ENCODE data around the gene NNAT. TPM values are rescaled to one million over a fixed set of nuclear protein-coding genes. Genes with fewer than 3 reads are reported as not detected.

The NNAT gene
- total RNA-seq, 2 experiments from 2014 or later: 0.48 TPM; not detected in 1

DNA sequence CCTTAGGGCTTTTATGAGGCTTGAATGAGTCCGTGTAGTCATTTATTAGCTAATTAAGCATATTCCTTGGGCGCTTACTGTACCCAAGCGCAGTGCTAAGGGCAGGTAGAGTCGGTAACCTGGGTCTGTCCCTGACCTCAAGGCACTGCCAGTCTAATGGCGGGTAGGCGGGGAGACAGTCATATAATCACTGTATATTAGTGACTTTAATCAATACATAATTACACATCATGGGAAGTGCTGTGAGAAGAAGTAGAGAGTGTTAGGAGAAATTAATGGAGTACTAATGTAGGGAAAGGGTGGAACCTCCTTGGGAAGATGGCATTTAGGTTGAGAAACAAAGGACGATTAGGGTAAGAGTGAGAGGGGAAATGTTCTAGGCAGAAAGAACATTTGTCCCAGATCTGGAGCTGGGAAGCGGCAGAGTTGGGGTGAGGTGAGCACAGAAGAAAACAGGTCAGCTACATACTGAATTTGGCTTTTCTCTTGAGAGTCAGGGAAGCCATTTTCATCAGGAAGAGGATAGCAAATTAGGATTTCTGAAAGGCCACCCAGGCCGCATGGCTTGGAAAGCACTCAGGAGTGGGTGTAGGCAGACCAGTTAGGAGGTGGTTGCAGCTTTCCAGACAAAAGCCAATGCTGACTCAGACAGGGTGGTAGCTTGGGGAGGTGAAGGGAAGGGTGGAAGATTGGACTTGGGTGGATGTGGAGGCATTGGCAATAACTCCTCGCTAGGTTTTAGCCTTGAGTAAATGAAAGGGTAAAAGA lies 7.6 kb downstream of the NNAT start:
- H3K4me1 Mint-ChIP-seq (ENCODE audit: low read depth): peaks cover 35% of the 10 kb centered on the region
- no peaks in the 10 kb centered on the region for H3K36me3 Mint-ChIP-seq
- H3K27ac Mint-ChIP-seq: no peak overlapping the region
- H3K27me3 Mint-ChIP-seq: peaks cover 1% of the 10 kb centered on the region
- DNase-seq: peak; percentile 18
- H3K4me3 Mint-ChIP-seq: peak overlapping the region; percentile 86
- ChIA-PET POLR2A (no interaction called here), CTCF (interaction anchor here (0.6 to 1.3 kb wide), 3 partner anchors 260 to 338 kb away, joined by 3 to 4 read pairs (median 4); no protein-coding TSS in a partner anchor)
- no peaks in the 10 kb centered on the region for H3K9me3 Mint-ChIP-seq
- intact Hi-C loops (cut with micrococcal nuclease): loop anchor here (2.0 to 5.0 kb wide), 3 partner anchors 122 to 241 kb away; partner anchors contain the start of gene MANBAL

DNA sequence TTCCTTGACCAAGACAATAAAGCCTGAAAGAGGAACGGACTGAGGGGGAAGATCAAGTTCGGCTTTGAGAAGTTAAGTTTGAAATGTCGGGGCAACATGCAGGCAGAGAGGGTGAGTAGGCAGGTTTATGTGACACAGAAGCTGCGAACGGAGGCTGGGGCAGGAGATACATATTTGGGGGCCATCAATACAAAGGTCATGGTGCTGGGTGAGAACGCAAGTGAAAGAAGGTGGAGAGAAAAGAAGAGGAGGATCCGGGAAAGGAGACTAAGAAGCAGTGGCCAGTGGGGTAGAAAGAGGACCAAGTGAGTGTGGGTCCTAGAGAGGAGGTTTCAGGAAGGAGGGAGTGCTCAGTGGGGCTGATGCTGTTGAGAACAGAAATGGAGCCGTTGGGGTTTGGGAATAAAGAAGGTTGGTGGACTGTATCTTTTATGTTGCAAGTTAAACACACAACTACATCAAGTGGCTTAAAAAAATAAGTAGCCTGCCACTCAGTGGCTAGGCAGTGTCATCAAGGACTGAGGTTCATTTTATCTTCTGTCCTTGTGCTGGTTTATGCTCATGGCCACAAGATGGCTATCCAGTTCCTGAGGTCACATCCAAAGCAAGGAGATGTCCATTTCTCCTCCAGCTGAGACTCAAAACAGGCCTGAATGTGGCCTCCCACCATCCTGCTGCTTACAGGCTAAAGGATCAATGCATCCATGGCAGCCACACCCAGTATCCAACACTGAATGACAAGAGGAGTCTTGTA lies 8.3 kb downstream of the NNAT start:
- ChIA-PET POLR2A (no interaction called here), CTCF (interaction anchor here (1.1 to 1.3 kb wide), 3 partner anchors 260 to 339 kb away, joined by 3 to 4 read pairs (median 4); no protein-coding TSS in a partner anchor)
- intact Hi-C loops (cut with micrococcal nuclease): loop anchor here (2.0 to 5.0 kb wide), 3 partner anchors 123 to 242 kb away; partner anchors contain the start of gene MANBAL
- Mint-ChIP-seq H3K4me3 (no peak overlapping the region), H3K4me1 (ENCODE audit: low read depth) (peaks cover 28% of the 10 kb centered on the region), H3K9me3 (no peaks in the 10 kb centered on the region), H3K27ac (no peak overlapping the region), H3K27me3 (peaks cover 1% of the 10 kb centered on the region), H3K36me3 (no peaks in the 10 kb centered on the region)
- DNase-seq: no peak

- CTCF ChIA-PET: interaction anchor here (1.1 to 5.6 kb wide), 4 partner anchors 261 to 340 kb away, joined by 3 to 70 read pairs (median 4); no protein-coding TSS in a partner anchor
- Mint-ChIP-seq H3K4me3 (no peak overlapping the region), H3K27me3 (peaks cover 1% of the 10 kb centered on the region), H3K27ac (no peak overlapping the region), H3K9me3 (no peaks in the 10 kb centered on the region), H3K4me1 (ENCODE audit: low read depth) (peaks cover 25% of the 10 kb centered on the region), H3K36me3 (no peaks in the 10 kb centered on the region)
- POLR2A ChIA-PET: no interaction called here
- DNase-seq: no peak
- intact Hi-C loops (cut with micrococcal nuclease): loop anchor here (2.0 to 5.0 kb wide), 3 partner anchors 123 to 243 kb away; partner anchors contain the start of gene MANBAL
Measured at GRCh38 chr20:37529968-37530600, 9.0 kb downstream of the NNAT start.

DNA sequence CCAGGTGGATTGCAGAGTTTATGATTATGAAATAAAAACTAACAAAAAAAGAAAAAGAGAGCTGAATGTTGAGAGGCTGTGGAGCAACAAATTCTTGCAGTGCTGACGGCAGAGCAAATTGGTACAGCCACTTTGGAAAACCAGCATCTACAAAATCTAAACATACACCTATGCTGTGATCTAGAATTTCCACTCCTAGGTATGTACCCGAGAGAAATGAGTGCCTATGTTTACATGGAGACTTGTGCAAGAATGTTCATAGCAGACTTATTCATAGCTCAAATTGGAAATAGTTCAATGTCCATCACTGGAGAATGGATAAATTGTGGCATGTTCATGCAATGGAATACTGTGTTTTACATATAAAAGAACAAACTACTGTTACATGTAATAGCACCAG lies 9.6 kb downstream of the NNAT start:
- Mint-ChIP-seq H3K4me1 (ENCODE audit: low read depth) (peaks cover 19% of the 10 kb centered on the region), H3K27ac (no peak overlapping the region), H3K36me3 (no peaks in the 10 kb centered on the region), H3K9me3 (no peaks in the 10 kb centered on the region), H3K4me3 (no peak overlapping the region), H3K27me3 (peaks cover 1% of the 10 kb centered on the region)
- intact Hi-C loops (cut with micrococcal nuclease): no loop called here
- CTCF ChIA-PET: interaction anchor here (1.4 to 5.6 kb wide), 3 partner anchors 263 to 341 kb away, joined by 3 to 70 read pairs (median 12); no protein-coding TSS in a partner anchor
- no peak for DNase-seq
- POLR2A ChIA-PET: no interaction called here

DNA sequence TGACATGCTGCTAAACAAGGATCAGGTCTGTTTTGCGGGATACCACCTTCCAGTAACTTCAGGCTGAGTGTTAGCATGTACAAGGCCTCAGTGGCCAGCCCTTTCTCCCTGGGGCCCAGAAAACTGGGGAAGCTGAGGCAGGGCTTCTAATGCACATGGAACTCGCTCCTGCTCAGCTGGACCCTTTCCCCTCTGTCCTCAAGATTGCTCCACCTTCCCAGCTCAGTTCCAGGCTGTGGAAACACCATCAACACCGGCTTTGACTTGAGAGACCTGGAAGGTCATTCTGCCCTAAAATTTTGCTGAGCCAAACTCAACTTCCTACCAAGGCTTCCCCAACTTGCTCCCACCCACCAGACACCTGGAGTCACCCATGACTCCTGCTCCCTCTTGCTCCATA lies 10.8 kb downstream of the NNAT start:
- Mint-ChIP-seq H3K27ac (no peak overlapping the region), H3K36me3 (no peaks in the 10 kb centered on the region), H3K4me3 (no peak overlapping the region), H3K4me1 (ENCODE audit: low read depth) (peaks cover 11% of the 10 kb centered on the region), H3K9me3 (no peaks in the 10 kb centered on the region), H3K27me3 (peaks cover 1% of the 10 kb centered on the region)
- ChIA-PET POLR2A (no interaction called here), CTCF (interaction anchor here (2.0 to 5.6 kb wide), 2 partner anchors 264 to 336 kb away, joined by 12 to 70 read pairs; no protein-coding TSS in a partner anchor)
- DNase-seq: no peak
- intact Hi-C loops (cut with micrococcal nuclease): no loop called here

GRCh38 chr20:37533154-37533715 lies 12.2 kb downstream of the NNAT start:
- no peak for DNase-seq
- no peaks in the 10 kb centered on the region for H3K36me3 Mint-ChIP-seq
- CTCF ChIA-PET: interaction anchor here (0.6 to 5.6 kb wide), 16 partner anchors 8 to 498 kb away, joined by 3 to 70 read pairs (median 5); partner anchors contain the start of gene MANBAL
- intact Hi-C loops (cut with micrococcal nuclease): no loop called here
- H3K27me3 Mint-ChIP-seq: peaks cover under 1% of the 10 kb centered on the region
- no peaks in the 10 kb centered on the region for H3K9me3 Mint-ChIP-seq
- no peak overlapping the region for H3K4me3 Mint-ChIP-seq
- peaks cover 11% of the 10 kb centered on the region for H3K4me1 Mint-ChIP-seq (ENCODE audit: low read depth)
- POLR2A ChIA-PET: interaction anchor here (0.6 kb wide), 1 partner anchor 268 kb away, joined by 3 read pairs; no protein-coding TSS in a partner anchor
- no peak overlapping the region for H3K27ac Mint-ChIP-seq

GRCh38 chr20:37534401-37535157 lies 13.5 kb downstream of the NNAT start:
- H3K4me3 Mint-ChIP-seq: no peak overlapping the region
- intact Hi-C loops (cut with micrococcal nuclease): loop anchor here (1.0 to 2.0 kb wide), 2 partner anchors 265 to 340 kb away; no protein-coding TSS in a partner anchor
- H3K4me1 Mint-ChIP-seq (ENCODE audit: low read depth): peaks cover 4% of the 10 kb centered on the region
- ChIA-PET POLR2A (no interaction called here), CTCF (interaction anchor here (0.6 to 5.6 kb wide), 18 partner anchors 9 to 718 kb away, joined by 3 to 70 read pairs (median 5); partner anchors contain the start of genes MANBAL and TTI1)
- no peaks in the 10 kb centered on the region for H3K36me3 Mint-ChIP-seq
- no peaks in the 10 kb centered on the region for H3K9me3 Mint-ChIP-seq
- peaks cover 2% of the 10 kb centered on the region for H3K27me3 Mint-ChIP-seq
- DNase-seq: peak; percentile 37
- H3K27ac Mint-ChIP-seq: no peak overlapping the region

GRCh38 chr20:37535443-37536132 lies 14.5 kb downstream of the NNAT start:
- H3K27ac Mint-ChIP-seq: no peak overlapping the region
- peaks cover 4% of the 10 kb centered on the region for H3K4me1 Mint-ChIP-seq (ENCODE audit: low read depth)
- intact Hi-C loops (cut with micrococcal nuclease): loop anchor here (2.0 kb wide), 1 partner anchor 341 kb away; no protein-coding TSS in a partner anchor
- POLR2A ChIA-PET: no interaction called here
- DNase-seq: no peak
- H3K27me3 Mint-ChIP-seq: peaks cover 2% of the 10 kb centered on the region
- CTCF ChIA-PET: interaction anchor here (1.0 to 5.6 kb wide), 6 partner anchors 9 to 345 kb away, joined by 3 to 70 read pairs (median 10); no protein-coding TSS in a partner anchor
- no peaks in the 10 kb centered on the region for H3K36me3 Mint-ChIP-seq
- no peaks in the 10 kb centered on the region for H3K9me3 Mint-ChIP-seq
- H3K4me3 Mint-ChIP-seq: no peak overlapping the region

- CTCF ChIA-PET: interaction anchor here (0.7 to 1.3 kb wide), 3 partner anchors 267 to 342 kb away, joined by 3 to 4 read pairs (median 4); no protein-coding TSS in a partner anchor
- intact Hi-C loops (cut with micrococcal nuclease): no loop called here
- Mint-ChIP-seq H3K9me3 (no peaks in the 10 kb centered on the region), H3K27me3 (peaks cover 2% of the 10 kb centered on the region), H3K4me3 (no peak overlapping the region), H3K36me3 (no peaks in the 10 kb centered on the region), H3K4me1 (ENCODE audit: low read depth) (peaks cover 4% of the 10 kb centered on the region), H3K27ac (no peak overlapping the region)
- no peak for DNase-seq
- POLR2A ChIA-PET: interaction anchor here (1.3 kb wide), 1 partner anchor 11 kb away, joined by 3 read pairs; no protein-coding TSS in a partner anchor
Measured at GRCh38 chr20:37537505-37537904, 16.5 kb downstream of the NNAT start.

DNA sequence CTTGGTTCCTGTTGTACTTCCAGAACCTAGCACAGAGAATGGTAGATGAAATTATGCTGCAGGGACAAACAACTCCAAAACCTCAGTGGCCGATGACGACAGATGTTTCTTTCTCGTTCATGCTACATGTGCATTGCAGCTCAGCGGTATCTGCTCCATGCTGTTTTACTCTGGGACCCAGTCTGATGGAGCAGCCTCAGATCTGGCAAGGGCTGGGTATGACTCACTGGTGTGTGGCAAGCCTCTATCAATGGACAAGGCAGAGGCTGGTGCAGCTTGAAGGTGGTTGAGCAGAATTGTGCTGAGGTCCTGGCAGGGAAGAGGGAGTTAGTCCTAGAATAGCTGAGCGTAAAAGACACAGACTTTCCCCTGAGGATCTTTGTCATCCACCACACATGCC lies 17.0 kb downstream of the NNAT start:
- intact Hi-C loops (cut with micrococcal nuclease): no loop called here

More for the DNA sequence above, 17.0 kb downstream of the NNAT start:
- Mint-ChIP-seq H3K27me3 (peaks cover 2% of the 10 kb centered on the region), H3K27ac (no peak overlapping the region), H3K36me3 (no peaks in the 10 kb centered on the region), H3K4me3 (no peak overlapping the region), H3K4me1 (ENCODE audit: low read depth) (peaks cover 4% of the 10 kb centered on the region), H3K9me3 (no peaks in the 10 kb centered on the region)
- no peak for DNase-seq
- ChIA-PET POLR2A (interaction anchor here (1.3 kb wide), 1 partner anchor 11 kb away, joined by 3 read pairs; no protein-coding TSS in a partner anchor), CTCF (interaction anchor here (0.7 to 1.3 kb wide), 3 partner anchors 267 to 457 kb away, joined by 3 to 4 read pairs (median 4); no protein-coding TSS in a partner anchor)
